GM23338 (cell line): ENCODE data around the gene AARS2. TPM values are rescaled to one million over a fixed set of nuclear protein-coding genes. Genes with fewer than 3 reads are reported as not detected.

Experiments used
- ATAC-seq: fragments of 200-7000 bp; cut with Tn5 transposase; 3 replicates; pipeline ENCODE4 v1.9.1; 2020
- DNase-seq: peaks from one replicate; pipeline ENCODE4 v3.0.0-alpha.2; 2015; ENCODE audit warnings: low spot score
- H2AFZ ChIP-seq: fragments of 200-600 bp; sonication (generic); 2 replicates; pipeline ENCODE4 v1.8.0; 2016; ENCODE audit warnings: antibody characterized with exemption, mild to moderate bottlenecking, moderate library complexity
- H3F3A ChIP-seq: fragments of 200-600 bp; sonication (generic); replicated peaks from 2 replicates; pipeline ENCODE4 v1.8.0; 2017; ENCODE audit warnings: antibody characterized with exemption, mixed run types, low read depth
- H3K27ac ChIP-seq: fragments of 200-600 bp; sonication (generic); 2 replicates; pipeline ENCODE4 v1.6.1; 2016; ENCODE audit warnings: low read depth
- H3K27me3 ChIP-seq: fragments of 200-600 bp; sonication (generic); 2 replicates; pipeline ENCODE4 v1.8.0; 2016; ENCODE audit warnings: mild to moderate bottlenecking, mixed run types, moderate library complexity; ENCODE audit not compliant: insufficient read depth
- H3K36me3 ChIP-seq: fragments of 200-600 bp; sonication (generic); 2 replicates; pipeline ENCODE4 v1.8.0; 2016; ENCODE audit warnings: mild to moderate bottlenecking; ENCODE audit not compliant: insufficient read depth
- H3K4me1 ChIP-seq: fragments of 200-600 bp; sonication (generic); 2 replicates; pipeline ENCODE4 v1.8.0; 2016; ENCODE audit warnings: mild to moderate bottlenecking, moderate library complexity; ENCODE audit not compliant: insufficient read depth
- H3K4me2 ChIP-seq: fragments of 200-600 bp; sonication (generic); 2 replicates; pipeline ENCODE4 v1.7.1; 2017; ENCODE audit warnings: mixed run types
- H3K4me3 ChIP-seq: fragments of 200-600 bp; sonication (generic); 2 replicates; pipeline ENCODE4 v1.6.1; 2016; ENCODE audit warnings: mixed run types
- H3K79me2 ChIP-seq: fragments of 200-600 bp; sonication (generic); replicated peaks from 2 replicates; pipeline ENCODE4 v1.8.0; 2017; ENCODE audit warnings: mild to moderate bottlenecking; ENCODE audit not compliant: insufficient read depth
- H3K9me2 ChIP-seq: fragments of 200-600 bp; sonication (generic); 2 replicates; pipeline ENCODE4 v1.8.0; 2017; ENCODE audit not compliant: insufficient read depth
- H4K20me1 ChIP-seq: fragments of 200-600 bp; sonication (generic); replicated peaks from 2 replicates; pipeline ENCODE4 v1.8.0; 2017; ENCODE audit warnings: mild to moderate bottlenecking; ENCODE audit not compliant: insufficient read depth
- H3K27ac Mint-ChIP-seq: 2 replicates; pipeline ENCODE4 v1.8.0; 2020; ENCODE audit warnings: inconsistent platforms, mild to moderate bottlenecking, moderate library complexity, mixed read lengths
- H3K27me3 Mint-ChIP-seq: 3 replicates; pipeline ENCODE4 v1.8.0; 2022; ENCODE audit warnings: low read depth, mild to moderate bottlenecking, moderate library complexity, mixed read lengths, inconsistent platforms; ENCODE audit not compliant: insufficient read depth, poor library complexity
- H3K36me3 Mint-ChIP-seq: 3 replicates; pipeline ENCODE4 v1.8.0; 2021; ENCODE audit warnings: low read depth, mild to moderate bottlenecking, inconsistent platforms, moderate library complexity, mixed read lengths
- H3K4me1 Mint-ChIP-seq: 3 replicates; pipeline ENCODE4 v1.8.0; 2020; ENCODE audit warnings: mild to moderate bottlenecking, inconsistent platforms, mixed read lengths
- H3K4me3 Mint-ChIP-seq: 3 replicates; pipeline ENCODE4 v1.8.0; 2021; ENCODE audit warnings: moderate library complexity, mild to moderate bottlenecking, inconsistent platforms, mixed read lengths
- H3K9me3 Mint-ChIP-seq: 3 replicates; pipeline ENCODE4 v1.8.0; 2020; ENCODE audit warnings: moderate library complexity, mild to moderate bottlenecking, inconsistent platforms, mixed read lengths
- CREB1 ChIP-seq: fragments of 250-450 bp; sonication (Bioruptor Pico); IDR thresholded peaks from 2 replicates; pipeline ENCODE4 v1.5.0; 2020; ENCODE audit warnings: low read depth, mild to moderate bottlenecking, moderate library complexity
- EZH2 ChIP-seq: fragments of 200-600 bp; sonication (generic); IDR thresholded peaks from one replicate; pipeline ENCODE4 v1.8.0; 2017; ENCODE audit warnings: antibody characterized with exemption, mild to moderate bottlenecking, low read depth; ENCODE audit not compliant: unreplicated experiment
- NANOG ChIP-seq: IDR thresholded peaks from 2 replicates; pipeline ENCODE4 v1.6.1; 2016; ENCODE audit warnings: antibody characterized with exemption, borderline replicate concordance
- POLR2AphosphoS5 ChIP-seq: IDR thresholded peaks from 2 replicates; pipeline ENCODE4 v1.6.1; 2016; ENCODE audit warnings: antibody characterized with exemption, low read depth
- ZNF331 ChIP-seq: fragments of 250-450 bp; sonication (Bioruptor Pico); IDR thresholded peaks from 2 replicates; pipeline ENCODE4 v1.5.0; 2020; ENCODE audit warnings: low read depth, mild to moderate bottlenecking, moderate library complexity
- polyA plus RNA-seq: library from polyadenylated mRNA; unstranded; fragments of >200 nt; fragmentation: Nextera tagmentation; extraction: Ambion mirVana; gene quantifications from 2 replicates; pipeline ENCODE4 v1.2.1, GENCODE V29; 2016
- total RNA-seq: library from RNA; depleted of rRNA; stranded (reverse); fragments of >200 nt; shearing (Covaris generic); gene quantifications from 2 replicates; pipeline ENCODE4 v1.2.3, GENCODE V29; 2014
- TF ChIP-seq, protein P1 (sequence below): fragments of 250-450 bp; sonication (Bioruptor Pico); IDR thresholded peaks from 2 replicates; pipeline ENCODE4 v1.5.0; 2020; ENCODE audit warnings: mild to moderate bottlenecking, moderate library complexity
- TF ChIP-seq, protein P2 (sequence below): IDR thresholded peaks from one replicate; pipeline ENCODE4 v1.6.1; 2018; ENCODE audit warnings: antibody characterized with exemption; ENCODE audit not compliant: unreplicated experiment
- TF ChIP-seq, protein P3 (sequence below): IDR thresholded peaks from 2 replicates; pipeline ENCODE4 v1.6.1; 2016; ENCODE audit warnings: antibody characterized with exemption

Gene AARS2
- total and polyA plus RNA-seq, 2 experiments from 2014 or later, result 6.5 to 23.2 TPM

DNA sequence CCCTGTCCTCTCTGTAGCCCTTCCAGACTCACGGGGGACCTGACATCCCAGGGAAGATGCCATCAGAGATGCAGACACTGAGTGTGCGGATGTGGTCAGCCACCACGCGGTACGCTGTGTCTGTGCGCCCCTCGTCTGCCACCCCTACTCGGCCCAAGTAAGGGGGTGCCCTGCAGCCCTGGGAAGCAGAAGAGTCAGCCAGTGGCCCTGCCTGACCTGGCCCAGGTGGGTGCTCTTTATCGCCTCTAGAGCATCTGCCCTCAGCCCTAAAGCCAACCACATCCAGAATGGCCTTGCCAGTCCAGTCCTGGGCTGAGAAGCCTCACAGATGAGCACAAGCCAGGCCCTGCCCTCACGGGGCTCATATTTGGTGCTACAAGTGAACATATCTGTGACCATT is 5.9 kb downstream of the AARS2 start:
- H3K4me1 ChIP-seq, result peaks cover 3% of the 10 kb centered on the region; the same call in 1 of the 2 replicates
- peaks cover 82% of the 10 kb centered on the region for H3K36me3 Mint-ChIP-seq
- H3K79me2 ChIP-seq, result peaks cover 6% of the 10 kb centered on the region
- DNase-seq, result no peak
- peaks cover 10% of the 10 kb centered on the region for H3K27me3 Mint-ChIP-seq
- H3K27ac Mint-ChIP-seq, result no peak overlapping the region
- no peak overlapping the region for H3K4me3 Mint-ChIP-seq
- no peak for TF ChIP-seq ZNF331
- TF ChIP-seq NANOG, result no peak
- H3K27me3 ChIP-seq, result no peaks in the 10 kb centered on the region
- no peaks in the 10 kb centered on the region for H4K20me1 ChIP-seq
- no peaks in the 10 kb centered on the region for H3K9me2 ChIP-seq
- no peak overlapping the region for H3K27ac ChIP-seq
- no peak overlapping the region for H2AFZ ChIP-seq
- H3K4me2 ChIP-seq, result no peak overlapping the region
- no peak overlapping the region for H3K4me3 ChIP-seq
- H3K4me1 Mint-ChIP-seq, result peaks cover 7% of the 10 kb centered on the region; the same call in 2 of the 3 replicates
- no peaks in the 10 kb centered on the region; the same call in 2 of the 3 replicates for H3K9me3 Mint-ChIP-seq
- H3K36me3 ChIP-seq, result peaks cover 19% of the 10 kb centered on the region
- ATAC-seq, result no peak
- no peaks in the 10 kb centered on the region for H3F3A ChIP-seq

DNA sequence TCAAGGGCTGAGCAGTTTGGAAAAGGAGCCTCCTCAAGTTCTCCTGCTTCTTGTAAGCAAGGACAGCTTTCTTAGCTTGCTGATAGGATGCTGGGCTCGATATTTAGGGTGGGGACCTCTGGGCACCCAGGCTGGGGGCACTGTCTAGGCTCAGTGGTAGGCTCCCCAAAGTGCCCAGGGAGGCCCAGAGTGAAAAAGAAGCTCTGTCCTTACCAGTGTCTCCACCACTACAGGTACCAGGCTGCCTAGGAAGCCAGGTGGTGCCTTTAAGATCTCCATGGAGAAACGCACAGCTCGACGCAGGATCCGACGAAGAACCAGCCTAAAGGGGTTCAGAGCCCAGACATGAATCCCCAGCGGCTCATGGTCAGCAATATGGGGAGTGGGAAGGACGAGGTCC is 6.4 kb downstream of the AARS2 start:
- Mint-ChIP-seq H3K4me1 (peaks cover 2% of the 10 kb centered on the region; the same call in 2 of the 3 replicates), H3K36me3 (peaks cover 82% of the 10 kb centered on the region), H3K27me3 (peaks cover 10% of the 10 kb centered on the region), H3K27ac (no peak overlapping the region), H3K4me3 (no peak overlapping the region), H3K9me3 (no peaks in the 10 kb centered on the region; the same call in 2 of the 3 replicates)
- TF ChIP-seq, protein P1, sequence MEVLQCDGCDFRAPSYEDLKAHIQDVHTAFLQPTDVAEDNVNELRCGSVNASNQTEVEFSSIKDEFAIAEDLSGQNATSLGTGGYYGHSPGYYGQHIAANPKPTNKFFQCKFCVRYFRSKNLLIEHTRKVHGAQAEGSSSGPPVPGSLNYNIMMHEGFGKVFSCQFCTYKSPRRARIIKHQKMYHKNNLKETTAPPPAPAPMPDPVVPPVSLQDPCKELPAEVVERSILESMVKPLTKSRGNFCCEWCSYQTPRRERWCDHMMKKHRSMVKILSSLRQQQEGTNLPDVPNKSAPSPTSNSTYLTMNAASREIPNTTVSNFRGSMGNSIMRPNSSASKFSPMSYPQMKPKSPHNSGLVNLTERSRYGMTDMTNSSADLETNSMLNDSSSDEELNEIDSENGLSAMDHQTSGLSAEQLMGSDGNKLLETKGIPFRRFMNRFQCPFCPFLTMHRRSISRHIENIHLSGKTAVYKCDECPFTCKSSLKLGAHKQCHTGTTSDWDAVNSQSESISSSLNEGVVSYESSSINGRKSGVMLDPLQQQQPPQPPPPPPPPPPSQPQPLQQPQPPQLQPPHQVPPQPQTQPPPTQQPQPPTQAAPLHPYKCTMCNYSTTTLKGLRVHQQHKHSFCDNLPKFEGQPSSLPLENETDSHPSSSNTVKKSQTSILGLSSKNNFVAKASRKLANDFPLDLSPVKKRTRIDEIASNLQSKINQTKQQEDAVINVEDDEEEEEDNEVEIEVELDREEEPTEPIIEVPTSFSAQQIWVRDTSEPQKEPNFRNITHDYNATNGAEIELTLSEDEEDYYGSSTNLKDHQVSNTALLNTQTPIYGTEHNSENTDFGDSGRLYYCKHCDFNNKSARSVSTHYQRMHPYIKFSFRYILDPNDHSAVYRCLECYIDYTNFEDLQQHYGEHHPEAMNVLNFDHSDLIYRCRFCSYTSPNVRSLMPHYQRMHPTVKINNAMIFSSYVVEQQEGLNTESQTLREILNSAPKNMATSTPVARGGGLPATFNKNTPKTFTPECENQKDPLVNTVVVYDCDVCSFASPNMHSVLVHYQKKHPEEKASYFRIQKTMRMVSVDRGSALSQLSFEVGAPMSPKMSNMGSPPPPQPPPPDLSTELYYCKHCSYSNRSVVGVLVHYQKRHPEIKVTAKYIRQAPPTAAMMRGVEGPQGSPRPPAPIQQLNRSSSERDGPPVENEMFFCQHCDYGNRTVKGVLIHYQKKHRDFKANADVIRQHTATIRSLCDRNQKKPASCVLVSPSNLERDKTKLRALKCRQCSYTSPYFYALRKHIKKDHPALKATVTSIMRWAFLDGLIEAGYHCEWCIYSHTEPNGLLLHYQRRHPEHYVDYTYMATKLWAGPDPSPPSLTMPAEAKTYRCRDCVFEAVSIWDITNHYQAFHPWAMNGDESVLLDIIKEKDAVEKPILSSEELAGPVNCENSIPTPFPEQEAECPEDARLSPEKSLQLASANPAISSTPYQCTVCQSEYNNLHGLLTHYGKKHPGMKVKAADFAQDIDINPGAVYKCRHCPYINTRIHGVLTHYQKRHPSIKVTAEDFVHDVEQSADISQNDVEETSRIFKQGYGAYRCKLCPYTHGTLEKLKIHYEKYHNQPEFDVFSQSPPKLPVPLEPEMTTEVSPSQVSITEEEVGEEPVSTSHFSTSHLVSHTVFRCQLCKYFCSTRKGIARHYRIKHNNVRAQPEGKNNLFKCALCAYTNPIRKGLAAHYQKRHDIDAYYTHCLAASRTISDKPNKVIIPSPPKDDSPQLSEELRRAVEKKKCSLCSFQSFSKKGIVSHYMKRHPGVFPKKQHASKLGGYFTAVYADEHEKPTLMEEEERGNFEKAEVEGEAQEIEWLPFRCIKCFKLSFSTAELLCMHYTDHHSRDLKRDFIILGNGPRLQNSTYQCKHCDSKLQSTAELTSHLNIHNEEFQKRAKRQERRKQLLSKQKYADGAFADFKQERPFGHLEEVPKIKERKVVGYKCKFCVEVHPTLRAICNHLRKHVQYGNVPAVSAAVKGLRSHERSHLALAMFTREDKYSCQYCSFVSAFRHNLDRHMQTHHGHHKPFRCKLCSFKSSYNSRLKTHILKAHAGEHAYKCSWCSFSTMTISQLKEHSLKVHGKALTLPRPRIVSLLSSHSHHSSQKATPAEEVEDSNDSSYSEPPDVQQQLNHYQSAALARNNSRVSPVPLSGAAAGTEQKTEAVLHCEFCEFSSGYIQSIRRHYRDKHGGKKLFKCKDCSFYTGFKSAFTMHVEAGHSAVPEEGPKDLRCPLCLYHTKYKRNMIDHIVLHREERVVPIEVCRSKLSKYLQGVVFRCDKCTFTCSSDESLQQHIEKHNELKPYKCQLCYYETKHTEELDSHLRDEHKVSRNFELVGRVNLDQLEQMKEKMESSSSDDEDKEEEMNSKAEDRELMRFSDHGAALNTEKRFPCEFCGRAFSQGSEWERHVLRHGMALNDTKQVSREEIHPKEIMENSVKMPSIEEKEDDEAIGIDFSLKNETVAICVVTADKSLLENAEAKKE (CRISPR knock-in tag), result no peak
- TF ChIP-seq CREB1 (CRISPR knock-in tag) (no peak), POLR2AphosphoS5 (no peak), EZH2 (no peak), NANOG (no peak)
- TF ChIP-seq, protein P2, sequence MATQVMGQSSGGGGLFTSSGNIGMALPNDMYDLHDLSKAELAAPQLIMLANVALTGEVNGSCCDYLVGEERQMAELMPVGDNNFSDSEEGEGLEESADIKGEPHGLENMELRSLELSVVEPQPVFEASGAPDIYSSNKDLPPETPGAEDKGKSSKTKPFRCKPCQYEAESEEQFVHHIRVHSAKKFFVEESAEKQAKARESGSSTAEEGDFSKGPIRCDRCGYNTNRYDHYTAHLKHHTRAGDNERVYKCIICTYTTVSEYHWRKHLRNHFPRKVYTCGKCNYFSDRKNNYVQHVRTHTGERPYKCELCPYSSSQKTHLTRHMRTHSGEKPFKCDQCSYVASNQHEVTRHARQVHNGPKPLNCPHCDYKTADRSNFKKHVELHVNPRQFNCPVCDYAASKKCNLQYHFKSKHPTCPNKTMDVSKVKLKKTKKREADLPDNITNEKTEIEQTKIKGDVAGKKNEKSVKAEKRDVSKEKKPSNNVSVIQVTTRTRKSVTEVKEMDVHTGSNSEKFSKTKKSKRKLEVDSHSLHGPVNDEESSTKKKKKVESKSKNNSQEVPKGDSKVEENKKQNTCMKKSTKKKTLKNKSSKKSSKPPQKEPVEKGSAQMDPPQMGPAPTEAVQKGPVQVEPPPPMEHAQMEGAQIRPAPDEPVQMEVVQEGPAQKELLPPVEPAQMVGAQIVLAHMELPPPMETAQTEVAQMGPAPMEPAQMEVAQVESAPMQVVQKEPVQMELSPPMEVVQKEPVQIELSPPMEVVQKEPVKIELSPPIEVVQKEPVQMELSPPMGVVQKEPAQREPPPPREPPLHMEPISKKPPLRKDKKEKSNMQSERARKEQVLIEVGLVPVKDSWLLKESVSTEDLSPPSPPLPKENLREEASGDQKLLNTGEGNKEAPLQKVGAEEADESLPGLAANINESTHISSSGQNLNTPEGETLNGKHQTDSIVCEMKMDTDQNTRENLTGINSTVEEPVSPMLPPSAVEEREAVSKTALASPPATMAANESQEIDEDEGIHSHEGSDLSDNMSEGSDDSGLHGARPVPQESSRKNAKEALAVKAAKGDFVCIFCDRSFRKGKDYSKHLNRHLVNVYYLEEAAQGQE, result no peak
- TF ChIP-seq, protein P3, sequence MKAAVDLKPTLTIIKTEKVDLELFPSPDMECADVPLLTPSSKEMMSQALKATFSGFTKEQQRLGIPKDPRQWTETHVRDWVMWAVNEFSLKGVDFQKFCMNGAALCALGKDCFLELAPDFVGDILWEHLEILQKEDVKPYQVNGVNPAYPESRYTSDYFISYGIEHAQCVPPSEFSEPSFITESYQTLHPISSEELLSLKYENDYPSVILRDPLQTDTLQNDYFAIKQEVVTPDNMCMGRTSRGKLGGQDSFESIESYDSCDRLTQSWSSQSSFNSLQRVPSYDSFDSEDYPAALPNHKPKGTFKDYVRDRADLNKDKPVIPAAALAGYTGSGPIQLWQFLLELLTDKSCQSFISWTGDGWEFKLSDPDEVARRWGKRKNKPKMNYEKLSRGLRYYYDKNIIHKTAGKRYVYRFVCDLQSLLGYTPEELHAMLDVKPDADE, result no peak
- H3F3A ChIP-seq, result no peaks in the 10 kb centered on the region
- peaks cover 19% of the 10 kb centered on the region for H3K36me3 ChIP-seq
- H3K27ac ChIP-seq, result no peak overlapping the region
- no peak overlapping the region for H3K4me2 ChIP-seq
- H4K20me1 ChIP-seq, result no peaks in the 10 kb centered on the region
- H3K9me2 ChIP-seq, result no peaks in the 10 kb centered on the region
- DNase-seq (no peak), ATAC-seq (no peak)
- H2AFZ ChIP-seq, result no peak overlapping the region
- H3K79me2 ChIP-seq, result 0 out of 2 replicates have a peak, but pooled peaks cover 1% of the 10 kb centered on the region
- H3K27me3 ChIP-seq, result no peaks in the 10 kb centered on the region
- no peak overlapping the region for H3K4me3 ChIP-seq
- no peaks in the 10 kb centered on the region for H3K4me1 ChIP-seq
